ENCODE measurements around the gene LIPN. TPM values are rescaled to one million over a fixed set of nuclear protein-coding genes. Genes with fewer than 3 reads are reported as not detected.

Gene LIPN
- total and polyA plus RNA-seq, 2 experiments from 2014 or later = not detected

- Histone ChIP-seq H3K27ac (ENCODE audit: low read depth) (no peak overlapping the region), H3K4me2 (no peak overlapping the region), H3K4me1 (ENCODE audit: insufficient read depth) (no peaks in the 10 kb centered on the region), H2AFZ (no peak overlapping the region), H3F3A (replicated peaks; ENCODE audit: low read depth) (no peaks in the 10 kb centered on the region), H3K9me2 (ENCODE audit: insufficient read depth) (no peaks in the 10 kb centered on the region), H3K36me3 (ENCODE audit: insufficient read depth) (no peaks in the 10 kb centered on the region), H3K27me3 (ENCODE audit: insufficient read depth) (peaks cover 35% of the 10 kb centered on the region), H3K79me2 (replicated peaks; ENCODE audit: insufficient read depth) (no peaks in the 10 kb centered on the region), H3K4me3 (no peak overlapping the region), H4K20me1 (replicated peaks; ENCODE audit: insufficient read depth) (no peaks in the 10 kb centered on the region; the same call in 1 of the 2 replicates)
- no peaks in the 10 kb centered on the region for H3K36me3 Mint-ChIP-seq (ENCODE audit: low read depth)
- DNase-seq (ENCODE audit: low spot score) (no peak), ATAC-seq (no peak)
- H3K27ac Mint-ChIP-seq = no peak overlapping the region
- H3K9me3 Mint-ChIP-seq = no peaks in the 10 kb centered on the region
- H3K4me1 Mint-ChIP-seq = peaks cover 5% of the 10 kb centered on the region; the same call in 2 of the 3 replicates
- no peaks in the 10 kb centered on the region for H3K27me3 Mint-ChIP-seq (ENCODE audit: insufficient read depth, low read depth, poor library complexity)
- no peak overlapping the region for H3K4me3 Mint-ChIP-seq
- no peak for TF ChIP-seq ZNF331 (CRISPR knock-in tag; IDR thresholded peaks at IDR 0.05; ENCODE audit: low read depth)
Measured at GRCh38 chr10:88715517-88715916, 44.3 kb upstream of the LIPN start.

- Histone ChIP-seq H4K20me1 (replicated peaks; ENCODE audit: insufficient read depth) (no peaks in the 10 kb centered on the region), H3K36me3 (ENCODE audit: insufficient read depth) (no peaks in the 10 kb centered on the region), H3F3A (replicated peaks; ENCODE audit: low read depth) (no peaks in the 10 kb centered on the region), H2AFZ (no peak overlapping the region), H3K9me2 (ENCODE audit: insufficient read depth) (no peaks in the 10 kb centered on the region), H3K27me3 (ENCODE audit: insufficient read depth) (peaks cover 22% of the 10 kb centered on the region; the same call in 1 of the 2 replicates), H3K27ac (ENCODE audit: low read depth) (no peak overlapping the region), H3K4me3 (no peak overlapping the region), H3K4me1 (ENCODE audit: insufficient read depth) (0 out of 2 replicates have a peak, but pooled peaks cover 5% of the 10 kb centered on the region), H3K4me2 (no peak overlapping the region), H3K79me2 (replicated peaks; ENCODE audit: insufficient read depth) (no peaks in the 10 kb centered on the region)
- Mint-ChIP-seq H3K4me1 (no peaks in the 10 kb centered on the region), H3K36me3 (ENCODE audit: low read depth) (no peaks in the 10 kb centered on the region), H3K9me3 (no peaks in the 10 kb centered on the region), H3K27ac (no peak overlapping the region), H3K27me3 (ENCODE audit: insufficient read depth, low read depth, poor library complexity) (no peaks in the 10 kb centered on the region), H3K4me3 (no peak overlapping the region)
- DNase-seq (ENCODE audit: low spot score) (no peak), ATAC-seq (no peak)
- no peak for TF ChIP-seq POLR2AphosphoS5 (IDR thresholded peaks at IDR 0.05; ENCODE audit: low read depth)
- TF ChIP-seq, protein P1, sequence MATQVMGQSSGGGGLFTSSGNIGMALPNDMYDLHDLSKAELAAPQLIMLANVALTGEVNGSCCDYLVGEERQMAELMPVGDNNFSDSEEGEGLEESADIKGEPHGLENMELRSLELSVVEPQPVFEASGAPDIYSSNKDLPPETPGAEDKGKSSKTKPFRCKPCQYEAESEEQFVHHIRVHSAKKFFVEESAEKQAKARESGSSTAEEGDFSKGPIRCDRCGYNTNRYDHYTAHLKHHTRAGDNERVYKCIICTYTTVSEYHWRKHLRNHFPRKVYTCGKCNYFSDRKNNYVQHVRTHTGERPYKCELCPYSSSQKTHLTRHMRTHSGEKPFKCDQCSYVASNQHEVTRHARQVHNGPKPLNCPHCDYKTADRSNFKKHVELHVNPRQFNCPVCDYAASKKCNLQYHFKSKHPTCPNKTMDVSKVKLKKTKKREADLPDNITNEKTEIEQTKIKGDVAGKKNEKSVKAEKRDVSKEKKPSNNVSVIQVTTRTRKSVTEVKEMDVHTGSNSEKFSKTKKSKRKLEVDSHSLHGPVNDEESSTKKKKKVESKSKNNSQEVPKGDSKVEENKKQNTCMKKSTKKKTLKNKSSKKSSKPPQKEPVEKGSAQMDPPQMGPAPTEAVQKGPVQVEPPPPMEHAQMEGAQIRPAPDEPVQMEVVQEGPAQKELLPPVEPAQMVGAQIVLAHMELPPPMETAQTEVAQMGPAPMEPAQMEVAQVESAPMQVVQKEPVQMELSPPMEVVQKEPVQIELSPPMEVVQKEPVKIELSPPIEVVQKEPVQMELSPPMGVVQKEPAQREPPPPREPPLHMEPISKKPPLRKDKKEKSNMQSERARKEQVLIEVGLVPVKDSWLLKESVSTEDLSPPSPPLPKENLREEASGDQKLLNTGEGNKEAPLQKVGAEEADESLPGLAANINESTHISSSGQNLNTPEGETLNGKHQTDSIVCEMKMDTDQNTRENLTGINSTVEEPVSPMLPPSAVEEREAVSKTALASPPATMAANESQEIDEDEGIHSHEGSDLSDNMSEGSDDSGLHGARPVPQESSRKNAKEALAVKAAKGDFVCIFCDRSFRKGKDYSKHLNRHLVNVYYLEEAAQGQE (IDR thresholded peaks at IDR 0.05; ENCODE audit: unreplicated experiment) = no peak
Measured at GRCh38 chr10:88721392-88721791, 38.4 kb upstream of the LIPN start.

DNA sequence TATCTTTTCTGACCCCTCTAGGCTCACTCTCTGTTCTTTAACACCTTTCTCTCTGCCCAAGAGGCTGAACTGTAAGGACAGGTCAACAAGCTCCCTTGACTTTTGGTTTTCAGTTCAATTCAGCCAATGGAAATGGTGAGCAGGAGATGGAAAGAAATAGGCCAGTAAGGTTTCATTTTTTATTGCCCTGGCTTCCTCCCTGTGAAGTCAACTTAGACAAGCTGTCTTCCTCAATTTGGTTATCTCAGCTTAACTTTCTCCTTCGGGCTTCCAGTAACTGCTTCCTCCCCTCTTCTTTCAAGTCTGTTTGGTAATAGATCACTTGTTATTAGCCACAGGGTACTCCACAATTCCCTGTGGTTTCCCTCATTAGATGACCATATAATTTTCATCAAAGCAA lies 34.0 kb upstream of the LIPN start:
- no peaks in the 10 kb centered on the region for H4K20me1 ChIP-seq (replicated peaks; ENCODE audit: insufficient read depth)
- peaks cover 4% of the 10 kb centered on the region for H3K27me3 Mint-ChIP-seq (ENCODE audit: insufficient read depth, low read depth, poor library complexity)
- TF ChIP-seq EZH2phosphoT487 (IDR thresholded peaks at IDR 0.05; ENCODE audit: unreplicated experiment) (no peak), ZNF462 (CRISPR knock-in tag; IDR thresholded peaks at IDR 0.05) (no peak), NANOG (IDR thresholded peaks at IDR 0.05; ENCODE audit: borderline replicate concordance) (no peak), ZNF114 (CRISPR knock-in tag; IDR thresholded peaks at IDR 0.05) (no peak)

More for the DNA sequence above, 34.0 kb upstream of the LIPN start:
- Histone ChIP-seq H3K9me2 (ENCODE audit: insufficient read depth) (no peaks in the 10 kb centered on the region), H3K27ac (ENCODE audit: low read depth) (no peak overlapping the region), H3K27me3 (ENCODE audit: insufficient read depth) (peaks cover 20% of the 10 kb centered on the region; the same call in 1 of the 2 replicates), H3K36me3 (ENCODE audit: insufficient read depth) (no peaks in the 10 kb centered on the region), H3K4me1 (ENCODE audit: insufficient read depth) (0 out of 2 replicates have a peak, but pooled peaks cover 5% of the 10 kb centered on the region), H3K4me2 (no peak overlapping the region), H2AFZ (no peak overlapping the region), H3K79me2 (replicated peaks; ENCODE audit: insufficient read depth) (no peaks in the 10 kb centered on the region), H3K4me3 (no peak overlapping the region), H3F3A (replicated peaks; ENCODE audit: low read depth) (no peaks in the 10 kb centered on the region)
- H3K27ac Mint-ChIP-seq = no peak overlapping the region
- no peaks in the 10 kb centered on the region for H3K36me3 Mint-ChIP-seq (ENCODE audit: low read depth)
- H3K9me3 Mint-ChIP-seq = no peaks in the 10 kb centered on the region
- ATAC-seq (no peak), DNase-seq (ENCODE audit: low spot score) (no peak)
- no peaks in the 10 kb centered on the region; the same call in 1 of the 3 replicates for H3K4me1 Mint-ChIP-seq
- no peak overlapping the region for H3K4me3 Mint-ChIP-seq

Measured in GM23338 (cell line).